ENCODE data around the gene ARSA.
"Not testable (repeated sequence)": the region's sequence is repeated elsewhere in the genome, so short reads cannot be mapped to it uniquely, and the experiment has no call there.

Gene ARSA

GRCh38 chr22:50654664-50655063 is 26.7 kb upstream of the ARSA start:
- DNase-seq (ENCODE audit: low read depth): not testable (repeated sequence)

DNA sequence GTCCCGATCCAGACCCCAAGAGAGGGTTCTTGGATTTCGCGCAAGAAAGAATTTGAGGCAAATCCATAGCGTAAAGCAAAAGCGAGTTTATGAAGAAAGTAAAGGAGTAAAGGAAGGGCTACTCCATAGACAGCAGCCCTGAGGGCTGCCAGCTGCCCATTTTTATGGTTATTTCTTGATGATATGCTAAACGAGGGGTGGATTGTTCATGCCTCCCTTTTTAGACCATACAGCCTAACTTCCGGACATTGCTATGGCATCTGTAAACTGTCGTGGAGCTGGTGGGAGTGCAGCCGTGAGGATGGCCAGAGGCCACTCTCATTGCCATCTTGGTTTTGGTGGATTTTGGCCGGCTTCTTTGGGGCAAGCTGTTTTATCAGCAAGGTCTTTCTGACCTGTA is 25.3 kb upstream of the ARSA start:
- DNase-seq (ENCODE audit: low read depth): no peak

GRCh38 chr22:50643821-50644101 is 15.8 kb upstream of the ARSA start:
- not testable (repeated sequence) for DNase-seq (ENCODE audit: low read depth)

DNA sequence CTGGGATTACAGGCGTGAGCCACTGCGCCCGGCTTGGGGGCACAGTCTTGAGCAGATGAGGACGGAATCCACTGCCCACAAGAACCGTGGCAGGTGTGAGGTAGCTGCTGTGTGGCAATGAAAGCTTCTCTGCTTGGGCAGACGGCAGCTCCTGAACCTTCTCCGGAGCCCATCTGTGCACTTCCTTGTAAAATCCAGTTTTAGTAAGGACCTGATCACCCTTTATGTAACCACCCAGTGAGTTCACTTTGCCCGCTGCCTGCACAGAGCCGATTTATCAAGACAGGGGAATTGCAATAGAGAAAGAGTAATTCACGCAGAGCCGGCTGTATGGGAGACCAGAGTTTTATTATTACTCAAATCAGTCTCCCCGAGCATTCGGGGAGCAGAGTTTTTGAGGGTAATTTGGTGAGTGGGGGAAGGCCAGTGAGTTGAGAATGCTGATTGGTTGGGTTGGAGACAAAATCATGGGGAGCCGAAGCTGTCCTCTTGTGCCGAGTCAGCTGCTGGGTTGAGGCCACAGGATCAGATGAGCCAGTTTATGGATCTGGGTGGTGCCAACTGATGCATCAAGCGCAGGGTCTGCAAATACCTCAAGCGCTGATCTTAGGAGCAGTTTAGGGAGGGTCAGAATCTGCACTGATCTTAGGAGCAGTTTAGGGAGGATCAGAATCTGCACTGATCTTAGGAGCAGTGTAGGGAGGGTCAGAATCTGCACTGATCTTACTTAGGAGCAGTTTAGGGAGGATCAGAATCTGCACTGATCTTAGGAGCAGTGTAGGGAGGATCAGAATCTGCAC is 15.3 kb upstream of the ARSA start:
- DNase-seq (ENCODE audit: low read depth): not testable (repeated sequence)

DNA sequence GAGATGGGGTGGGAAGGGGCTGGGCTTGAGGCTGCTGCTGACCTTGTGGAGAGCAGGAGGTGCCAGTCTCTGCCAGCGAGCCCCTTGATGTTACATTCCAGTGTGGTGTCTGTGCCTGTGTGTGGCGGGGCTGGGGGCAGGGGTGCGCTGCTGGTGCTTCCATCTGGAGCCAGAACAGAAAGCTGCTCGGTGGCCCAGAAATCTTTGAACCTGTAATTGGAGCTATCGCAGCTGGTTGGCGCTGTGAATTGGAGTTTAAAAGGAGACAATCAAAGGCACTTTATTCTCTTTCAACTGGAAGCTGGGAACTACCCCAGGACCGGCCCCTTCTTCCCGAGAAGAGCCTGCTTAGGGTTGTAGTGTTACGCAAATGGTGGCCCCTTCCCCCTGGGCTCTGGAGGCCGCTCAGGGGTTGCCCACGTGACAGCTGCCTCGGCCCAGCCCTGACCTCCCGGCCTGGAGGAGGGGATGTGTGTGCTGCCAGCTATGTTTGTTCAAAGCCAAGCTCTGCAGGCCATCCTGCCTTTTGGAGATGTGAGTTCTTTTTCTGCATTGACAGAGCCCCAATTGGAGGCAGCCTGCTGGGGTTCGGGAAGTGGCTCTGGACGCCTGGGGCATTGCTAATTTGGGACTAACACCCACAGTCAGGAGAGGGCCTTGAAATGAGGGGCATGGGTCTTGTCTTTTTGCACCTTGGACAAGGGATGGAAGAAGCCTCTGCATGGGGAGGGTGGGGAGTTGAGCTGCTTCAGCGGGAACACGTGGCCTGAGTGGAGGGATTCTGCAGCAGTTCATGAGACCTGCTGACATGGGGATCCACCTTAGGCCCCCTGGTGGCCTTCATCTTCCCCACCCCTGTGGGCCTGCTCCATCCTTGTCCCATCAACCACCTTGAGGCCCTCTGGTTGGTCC is 14.0 kb upstream of the ARSA start:
- no peak for DNase-seq (ENCODE audit: low read depth)

GRCh38 chr22:50640857-50641647 is 13.1 kb upstream of the ARSA start:
- DNase-seq (ENCODE audit: low read depth): no peak

DNA sequence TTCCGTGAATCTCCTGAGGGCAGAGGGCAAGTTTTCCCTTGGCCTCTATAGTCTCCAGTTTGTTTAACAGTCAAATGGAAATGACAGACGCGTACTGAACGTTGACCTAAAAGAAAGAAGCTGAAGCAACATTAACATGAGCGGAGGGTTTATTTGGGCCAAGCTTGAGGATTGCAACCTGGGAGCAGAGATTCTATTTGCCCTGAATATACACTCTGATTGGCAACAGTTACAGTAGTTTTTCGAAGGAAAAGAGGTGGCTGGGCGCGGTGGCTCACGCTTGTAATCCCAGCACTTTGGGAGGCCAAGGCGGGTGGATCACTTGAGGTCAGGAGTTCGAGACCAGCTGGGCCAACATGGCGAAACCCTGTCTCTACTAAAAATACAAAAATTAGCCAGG is 12.3 kb upstream of the ARSA start:
- DNase-seq (ENCODE audit: low read depth): not testable (repeated sequence)

DNA sequence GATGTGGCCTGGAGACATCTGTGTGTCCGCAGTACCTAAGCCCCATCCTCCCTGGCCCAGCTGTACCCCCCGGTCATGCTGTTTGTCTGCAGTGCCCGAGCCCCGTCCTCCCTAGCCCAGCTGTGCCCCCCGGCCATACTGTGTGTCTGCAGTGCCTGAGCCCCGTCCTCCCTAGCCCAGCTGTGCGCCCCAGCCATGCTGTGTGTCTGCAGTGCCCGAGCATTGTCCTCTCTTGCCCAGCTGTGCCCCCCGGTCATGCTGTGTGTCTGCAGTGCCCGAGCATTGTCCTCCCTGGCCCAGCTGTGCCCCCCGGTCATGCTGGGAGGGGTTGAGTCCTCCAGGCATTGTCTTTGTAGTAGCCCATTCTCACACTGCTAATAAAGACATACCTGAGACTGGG is 7.6 kb upstream of the ARSA start:
- DNase-seq (ENCODE audit: low read depth): no peak

GRCh38 chr22:50633771-50634170 is 5.8 kb upstream of the ARSA start:
- DNase-seq (ENCODE audit: low read depth): no peak

DNA sequence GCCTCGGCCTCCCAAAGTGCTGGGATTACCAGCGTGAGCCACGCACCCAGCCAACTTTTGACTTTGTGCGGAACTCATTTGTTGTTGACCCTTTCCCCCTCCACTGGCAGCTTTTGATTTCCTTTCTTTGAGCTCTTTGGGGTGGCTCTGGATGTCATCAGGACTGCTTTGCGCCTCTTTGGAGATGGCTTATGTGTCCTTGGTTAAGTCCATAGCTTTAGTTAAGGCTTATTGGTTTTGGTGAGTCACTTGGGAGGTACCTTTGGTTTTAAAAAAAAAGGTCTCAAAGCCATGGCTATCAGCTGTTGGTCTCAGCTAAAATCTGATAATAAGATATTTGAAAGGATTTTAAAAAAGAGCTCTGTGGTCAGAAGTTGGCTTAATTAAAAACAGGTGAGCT is 5.1 kb upstream of the ARSA start:
- DNase-seq (ENCODE audit: low read depth): no peak

GRCh38 chr22:50630376-50630775 is 2.4 kb upstream of the ARSA start:
- DNase-seq (ENCODE audit: low read depth): no peak

GRCh38 chr22:50628543-50629134 is 687 bp upstream of the ARSA start:
- no peak for DNase-seq (ENCODE audit: low read depth)

GRCh38 chr22:50626850-50627641 is 906 bp downstream of the ARSA start:
- DNase-seq (ENCODE audit: low read depth): no peak

- no peak for DNase-seq (ENCODE audit: low read depth)
These were observed 1.6 kb downstream of the ARSA start for GRCh38 chr22:50626314-50626849.

GRCh38 chr22:50625568-50626313 is 2.2 kb downstream of the ARSA start:
- no peak for DNase-seq (ENCODE audit: low read depth)

DNA sequence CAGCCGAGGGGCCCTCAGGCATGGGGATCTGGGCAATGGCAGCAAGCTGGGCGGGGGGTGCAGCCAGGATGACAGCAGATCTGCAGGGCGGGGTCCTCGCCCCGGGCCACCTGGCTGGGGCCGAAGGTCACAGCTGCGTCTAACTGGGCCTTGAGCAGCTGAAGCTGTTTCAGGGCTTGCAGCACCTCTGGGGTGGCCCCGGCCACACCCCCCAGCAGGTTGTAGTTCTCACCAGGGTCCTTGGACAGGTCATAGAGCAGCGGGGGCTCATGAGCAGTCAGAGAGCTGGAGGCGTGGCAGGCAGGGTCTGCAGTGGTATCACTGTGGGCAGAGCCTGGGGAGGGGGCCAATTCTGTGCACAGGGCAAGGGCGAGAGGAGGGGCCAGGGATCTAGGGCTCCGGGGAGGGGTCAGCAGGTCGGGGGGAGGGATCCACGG is 2.8 kb downstream of the ARSA start:
- DNase-seq (ENCODE audit: low read depth): no peak

DNA sequence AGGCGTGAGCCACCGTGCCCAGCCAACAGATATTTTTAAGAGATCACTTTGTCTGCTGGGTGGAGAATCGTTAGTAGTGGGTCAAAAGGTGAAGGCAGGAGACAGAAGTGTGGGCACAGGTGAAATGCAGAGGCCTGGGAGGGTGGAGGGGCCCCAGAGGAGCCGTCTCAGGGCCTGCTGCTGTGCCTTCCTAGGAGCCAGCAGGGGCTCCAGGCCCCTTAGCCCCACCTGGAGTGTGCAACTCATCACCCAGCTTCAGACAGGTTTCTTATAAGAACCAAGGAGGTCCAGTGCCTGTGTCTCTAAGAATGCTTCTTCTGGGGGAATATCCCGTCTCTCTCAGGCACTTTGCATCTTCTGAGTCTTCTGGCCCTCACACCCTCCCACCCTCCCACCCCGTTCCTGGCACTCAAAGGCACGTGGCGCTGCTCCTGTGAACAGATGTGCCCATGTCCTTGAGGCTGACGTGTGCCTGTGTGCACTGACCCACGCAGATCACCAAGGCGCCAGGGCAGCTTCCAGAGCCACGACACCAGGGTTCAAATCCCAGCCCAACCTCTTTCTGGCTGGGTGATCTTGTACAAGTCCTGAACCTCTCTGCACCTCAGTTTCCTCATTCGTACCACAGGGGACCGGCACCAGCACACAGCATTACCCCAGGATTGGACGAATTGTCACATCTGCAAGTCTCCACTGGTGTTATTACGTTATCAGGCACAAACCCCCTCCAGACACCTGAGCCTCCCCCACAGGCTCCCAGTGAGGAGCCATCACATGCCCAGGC is 3.4 kb downstream of the ARSA start:
- no peak for DNase-seq (ENCODE audit: low read depth)

- no peak for DNase-seq (ENCODE audit: low read depth)
These were observed 5.1 kb downstream of the ARSA start for GRCh38 chr22:50622723-50623327.

All from activated gamma-delta T cell treated with anti-CD3 and anti-CD28 coated beads, Interleukin-2, amount 50 U/mL, for 16 hours (primary cell).